ENCODE results near the gene SMYD3. TPM values are rescaled to one million over a fixed set of nuclear protein-coding genes. Genes with fewer than 3 reads are reported as not detected.

The SMYD3 gene
- total RNA-seq, 1 donor from 2014 or later: 35.4 TPM

DNA sequence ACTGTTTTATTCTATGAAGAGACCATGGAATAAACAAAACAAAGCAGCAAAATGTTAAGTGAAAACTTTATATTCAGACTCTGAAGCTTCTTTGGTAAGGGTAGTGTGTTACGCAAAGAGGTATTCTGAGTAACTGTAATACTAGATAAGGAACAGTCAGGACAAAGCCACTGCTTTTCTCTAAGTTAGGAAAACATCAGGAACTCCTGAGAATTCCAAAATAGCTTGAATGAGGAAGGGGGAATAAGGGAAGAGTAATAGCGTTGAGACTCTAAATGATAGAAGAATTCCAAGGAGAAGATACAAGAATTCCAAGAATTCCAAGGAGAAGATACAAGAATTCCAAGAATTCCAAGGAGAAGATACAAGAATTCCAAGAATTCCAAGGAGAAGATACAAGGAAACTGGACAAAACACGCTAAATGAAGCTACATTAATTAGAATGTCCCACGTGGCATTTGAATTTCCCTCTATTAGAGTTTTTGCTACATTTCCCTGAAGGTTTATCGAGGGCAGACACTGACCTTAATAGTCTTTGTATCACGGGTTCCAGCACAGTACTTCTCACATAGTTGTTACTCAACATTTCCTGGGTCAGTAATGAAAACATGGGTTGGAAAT lies 71.5 kb downstream of the SMYD3 start:
- H3K27me3 Mint-ChIP-seq (ENCODE audit: unreplicated experiment): no peaks in the 10 kb centered on the region
- peaks cover 5% of the 10 kb centered on the region for H3K4me1 Mint-ChIP-seq (ENCODE audit: unreplicated experiment)
- no peak for DNase-seq (ENCODE audit: low spot score)
- no peaks in the 10 kb centered on the region for H3K36me3 Mint-ChIP-seq (ENCODE audit: low read depth, unreplicated experiment)
- H3K9me3 Mint-ChIP-seq (ENCODE audit: unreplicated experiment): no peaks in the 10 kb centered on the region
- TF ChIP-seq, protein P1, sequence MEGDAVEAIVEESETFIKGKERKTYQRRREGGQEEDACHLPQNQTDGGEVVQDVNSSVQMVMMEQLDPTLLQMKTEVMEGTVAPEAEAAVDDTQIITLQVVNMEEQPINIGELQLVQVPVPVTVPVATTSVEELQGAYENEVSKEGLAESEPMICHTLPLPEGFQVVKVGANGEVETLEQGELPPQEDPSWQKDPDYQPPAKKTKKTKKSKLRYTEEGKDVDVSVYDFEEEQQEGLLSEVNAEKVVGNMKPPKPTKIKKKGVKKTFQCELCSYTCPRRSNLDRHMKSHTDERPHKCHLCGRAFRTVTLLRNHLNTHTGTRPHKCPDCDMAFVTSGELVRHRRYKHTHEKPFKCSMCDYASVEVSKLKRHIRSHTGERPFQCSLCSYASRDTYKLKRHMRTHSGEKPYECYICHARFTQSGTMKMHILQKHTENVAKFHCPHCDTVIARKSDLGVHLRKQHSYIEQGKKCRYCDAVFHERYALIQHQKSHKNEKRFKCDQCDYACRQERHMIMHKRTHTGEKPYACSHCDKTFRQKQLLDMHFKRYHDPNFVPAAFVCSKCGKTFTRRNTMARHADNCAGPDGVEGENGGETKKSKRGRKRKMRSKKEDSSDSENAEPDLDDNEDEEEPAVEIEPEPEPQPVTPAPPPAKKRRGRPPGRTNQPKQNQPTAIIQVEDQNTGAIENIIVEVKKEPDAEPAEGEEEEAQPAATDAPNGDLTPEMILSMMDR (IDR thresholded peaks at IDR 0.05; ENCODE audit: unreplicated experiment): no peak
- no peak overlapping the region for H3K4me3 Mint-ChIP-seq (ENCODE audit: unreplicated experiment)
- no peak overlapping the region for H3K27ac Mint-ChIP-seq (ENCODE audit: unreplicated experiment)

DNA sequence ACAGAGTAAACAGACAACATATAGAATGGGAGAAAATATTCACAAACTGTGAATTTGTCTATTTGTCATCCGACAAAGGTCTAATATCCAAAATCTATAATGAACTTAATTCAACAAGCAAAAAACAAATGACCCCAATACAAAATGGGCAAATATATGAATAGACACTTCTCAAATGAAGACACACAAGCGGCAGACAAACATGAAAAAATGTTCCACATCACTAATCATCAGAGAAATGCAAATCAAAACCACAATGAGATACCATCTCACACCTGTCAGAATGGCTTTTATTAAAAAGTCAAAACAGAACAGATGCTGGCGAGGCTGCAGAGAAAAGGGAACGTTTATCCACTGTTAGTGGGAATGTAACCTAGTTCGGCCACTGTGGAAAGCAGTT lies 72.7 kb downstream of the SMYD3 start:
- H3K4me1 Mint-ChIP-seq (ENCODE audit: unreplicated experiment): peaks cover 5% of the 10 kb centered on the region

GRCh38 chr1:246428542-246429308 lies 78.4 kb downstream of the SMYD3 start:
- Mint-ChIP-seq H3K27ac (ENCODE audit: unreplicated experiment) (no peak overlapping the region), H3K36me3 (ENCODE audit: low read depth, unreplicated experiment) (no peaks in the 10 kb centered on the region), H3K27me3 (ENCODE audit: unreplicated experiment) (no peaks in the 10 kb centered on the region), H3K4me3 (ENCODE audit: unreplicated experiment) (no peak overlapping the region), H3K4me1 (ENCODE audit: unreplicated experiment) (peaks cover 5% of the 10 kb centered on the region), H3K9me3 (ENCODE audit: unreplicated experiment) (no peaks in the 10 kb centered on the region)
- TF ChIP-seq, protein P1 (IDR thresholded peaks at IDR 0.05; ENCODE audit: unreplicated experiment): no peak
- DNase-seq (ENCODE audit: low spot score): no peak

More for the DNA sequence above, 72.7 kb downstream of the SMYD3 start:
- TF ChIP-seq, protein P1 (IDR thresholded peaks at IDR 0.05; ENCODE audit: unreplicated experiment): no peak
- Mint-ChIP-seq H3K9me3 (ENCODE audit: unreplicated experiment) (no peaks in the 10 kb centered on the region), H3K36me3 (ENCODE audit: low read depth, unreplicated experiment) (no peaks in the 10 kb centered on the region), H3K27ac (ENCODE audit: unreplicated experiment) (no peak overlapping the region), H3K4me3 (ENCODE audit: unreplicated experiment) (no peak overlapping the region), H3K27me3 (ENCODE audit: unreplicated experiment) (no peaks in the 10 kb centered on the region)
- DNase-seq (ENCODE audit: low spot score): no peak

DNA sequence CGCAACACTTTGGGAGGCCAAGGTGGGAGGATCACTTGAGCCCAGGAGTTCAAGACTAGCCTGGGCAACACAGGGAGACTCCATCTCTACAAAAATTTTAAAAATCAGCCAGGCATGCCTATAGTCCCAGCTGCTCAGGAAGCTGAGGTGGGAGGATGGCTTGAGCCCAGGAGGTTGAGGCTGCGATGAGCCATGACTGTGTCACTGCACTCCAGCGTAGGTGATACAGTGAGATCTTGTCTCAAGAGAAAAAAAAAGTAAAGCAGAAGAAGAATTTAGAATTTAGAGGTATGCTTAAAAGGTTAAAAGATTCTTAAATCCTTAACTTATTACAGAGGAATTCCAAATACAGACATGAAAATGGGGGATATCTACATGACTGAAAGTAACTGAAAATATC lies 79.5 kb downstream of the SMYD3 start:
- Mint-ChIP-seq H3K27me3 (ENCODE audit: unreplicated experiment) (no peaks in the 10 kb centered on the region), H3K4me1 (ENCODE audit: unreplicated experiment) (no peaks in the 10 kb centered on the region), H3K36me3 (ENCODE audit: low read depth, unreplicated experiment) (no peaks in the 10 kb centered on the region), H3K27ac (ENCODE audit: unreplicated experiment) (no peak overlapping the region), H3K4me3 (ENCODE audit: unreplicated experiment) (no peak overlapping the region), H3K9me3 (ENCODE audit: unreplicated experiment) (no peaks in the 10 kb centered on the region)
- DNase-seq (ENCODE audit: low spot score): no peak
- TF ChIP-seq, protein P1 (IDR thresholded peaks at IDR 0.05; ENCODE audit: unreplicated experiment): no peak

DNA sequence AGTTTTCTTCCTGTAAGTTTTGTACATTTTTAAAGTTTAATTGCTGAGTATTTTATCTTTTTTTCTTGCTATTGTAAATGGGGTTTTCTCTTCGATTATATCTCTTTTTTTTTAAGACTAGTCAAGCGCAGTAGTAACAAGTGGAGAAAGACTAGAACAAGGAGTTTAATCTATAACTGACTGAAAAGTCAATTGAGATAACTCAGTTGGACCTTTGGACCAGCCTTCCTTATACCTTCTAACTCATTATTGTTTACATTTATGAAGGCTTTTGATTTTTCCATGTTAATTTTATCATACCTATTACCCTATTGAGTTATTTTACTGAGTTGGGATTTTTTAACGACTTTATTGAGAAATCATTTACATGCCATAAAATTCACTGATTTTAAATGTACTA lies 81.2 kb downstream of the SMYD3 start:
- H3K4me1 Mint-ChIP-seq (ENCODE audit: unreplicated experiment): no peaks in the 10 kb centered on the region
- H3K27ac Mint-ChIP-seq (ENCODE audit: unreplicated experiment): no peak overlapping the region
- no peak overlapping the region for H3K4me3 Mint-ChIP-seq (ENCODE audit: unreplicated experiment)
- no peaks in the 10 kb centered on the region for H3K27me3 Mint-ChIP-seq (ENCODE audit: unreplicated experiment)
- H3K9me3 Mint-ChIP-seq (ENCODE audit: unreplicated experiment): no peaks in the 10 kb centered on the region
- no peak for DNase-seq (ENCODE audit: low spot score)
- H3K36me3 Mint-ChIP-seq (ENCODE audit: low read depth, unreplicated experiment): no peaks in the 10 kb centered on the region
- TF ChIP-seq, protein P1 (IDR thresholded peaks at IDR 0.05; ENCODE audit: unreplicated experiment): no peak

Measured in endothelial cell (in vitro differentiated cells).